OCI-LY3 (cell line): ENCODE data around the gene SH2B2.
"Not testable (repeated sequence)": the region's sequence is repeated elsewhere in the genome, so short reads cannot be mapped to it uniquely, and the experiment has no call there.

Experiments
- H2AFZ ChIP-seq: fragments of 200-600, 300-600 bp; shearing (Covaris generic); 2 replicates; pipeline ENCODE4 v1.6.0; 2014; ENCODE audit warnings: antibody characterized with exemption, low read depth, low read length
- H3K27ac ChIP-seq: fragments of 200-600, 300-600 bp; sonication (generic); 2 replicates; pipeline ENCODE4 v1.5.1; 2014; ENCODE audit warnings: mild to moderate bottlenecking, low read length, moderate library complexity, mixed read lengths
- H3K27me3 ChIP-seq: fragments of 200-600, 300-600 bp; sonication (generic); 2 replicates; pipeline ENCODE4 v1.6.1; 2014; ENCODE audit warnings: low read depth, low read length, mixed read lengths
- H3K36me3 ChIP-seq: fragments of 200-600, 300-600 bp; sonication (generic); replicated peaks from 2 replicates; pipeline ENCODE3; 2014; ENCODE audit warnings: low read depth, low read length, mixed read lengths
- H3K4me1 ChIP-seq: fragments of 300-600, 200-600 bp; sonication (generic); 2 replicates; pipeline ENCODE4 v1.6.1; 2014; ENCODE audit warnings: low read length, mixed read lengths
- H3K4me2 ChIP-seq: fragments of 200-600, 300-600 bp; sonication (generic); 2 replicates; pipeline ENCODE4 v1.6.1; 2014; ENCODE audit warnings: low read length, mixed read lengths
- H3K4me3 ChIP-seq: fragments of 300-600, 200-600 bp; sonication (generic); 2 replicates; pipeline ENCODE4 v1.5.1; 2014; ENCODE audit warnings: antibody characterized with exemption, mild to moderate bottlenecking, low read length, moderate library complexity
- H3K79me2 ChIP-seq: fragments of 300-600, 200-600 bp; shearing (Covaris generic); 2 replicates; pipeline ENCODE4 v1.6.1; 2014; ENCODE audit warnings: mild to moderate bottlenecking, low read length, mixed read lengths
- H3K9ac ChIP-seq: fragments of 300-600, 200-600 bp; shearing (Covaris generic); 2 replicates; pipeline ENCODE4 v1.6.0; 2014; ENCODE audit warnings: mild to moderate bottlenecking, low read length, moderate library complexity
- H3K9me3 ChIP-seq: fragments of 200-600, 300-600 bp; shearing (Covaris generic); 2 replicates; pipeline ENCODE4 v1.6.1; 2014; ENCODE audit warnings: low read length, mixed read lengths; ENCODE audit not compliant: insufficient read depth
- H4K20me1 ChIP-seq: fragments of 200-600, 300-600 bp; sonication (generic); 2 replicates; pipeline ENCODE4 v1.6.1; 2016; ENCODE audit warnings: low read length, mixed read lengths; ENCODE audit not compliant: insufficient read depth
- EZH2phosphoT487 ChIP-seq: fragments of 200-600 bp; shearing (Covaris generic); IDR thresholded peaks from 2 replicates; pipeline ENCODE4 v1.6.1; 2018; ENCODE audit warnings: antibody characterized with exemption, mixed run types, low read depth
- TF ChIP-seq, protein P1 (sequence below): fragments of 200-600, 300-600 bp; sonication (generic); IDR thresholded peaks from 2 replicates; pipeline ENCODE4 v1.5.1; 2014; ENCODE audit warnings: antibody characterized with exemption, low read length, low read depth

SH2B2 gene

DNA sequence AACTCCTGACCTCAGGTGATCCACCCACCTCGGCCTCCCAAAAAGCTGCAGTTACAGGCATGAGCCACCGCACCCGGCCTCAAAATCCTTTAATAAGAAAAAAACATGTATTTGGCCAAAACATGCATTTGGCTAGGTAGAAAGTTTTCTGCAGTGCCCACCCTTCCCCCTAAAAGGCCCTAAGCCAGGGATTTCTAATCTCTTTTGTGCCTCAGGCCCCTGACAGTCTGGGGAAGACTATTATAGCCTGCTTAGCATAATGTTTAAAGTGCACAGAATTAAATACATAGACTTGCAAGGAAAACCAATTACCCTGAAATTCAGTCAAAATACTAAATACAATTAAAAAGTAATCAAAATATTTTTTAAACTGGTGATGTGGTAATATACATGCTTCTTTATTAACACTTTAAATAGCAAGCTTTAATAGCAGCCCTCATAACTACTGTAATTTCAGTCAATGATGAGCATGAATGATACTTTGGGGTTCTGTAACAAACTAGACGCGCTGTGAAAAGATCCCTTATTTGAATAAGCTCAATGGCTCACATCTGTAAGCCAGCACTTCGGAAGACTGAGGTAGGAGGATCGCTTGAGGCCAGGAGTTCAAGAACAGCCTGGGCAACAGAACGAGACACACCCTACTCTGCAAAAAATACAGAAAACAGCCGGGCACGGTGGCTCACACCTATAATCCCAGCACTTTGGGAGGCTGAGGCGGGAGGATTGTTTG lies 39.7 kb downstream of the SH2B2 start:
- H3K4me3 ChIP-seq, result no peak overlapping the region
- H3K27me3 ChIP-seq, result peaks cover 3% of the 10 kb centered on the region; the same call in 1 of the 2 replicates
- no peaks in the 10 kb centered on the region for H4K20me1 ChIP-seq
- H2AFZ ChIP-seq, result no peak overlapping the region
- no peaks in the 10 kb centered on the region for H3K36me3 ChIP-seq
- H3K4me2 ChIP-seq, result no peak overlapping the region
- H3K27ac ChIP-seq, result no peak overlapping the region
- H3K9me3 ChIP-seq, result peaks cover 3% of the 10 kb centered on the region; the same call in 1 of the 2 replicates
- TF ChIP-seq, protein P1, sequence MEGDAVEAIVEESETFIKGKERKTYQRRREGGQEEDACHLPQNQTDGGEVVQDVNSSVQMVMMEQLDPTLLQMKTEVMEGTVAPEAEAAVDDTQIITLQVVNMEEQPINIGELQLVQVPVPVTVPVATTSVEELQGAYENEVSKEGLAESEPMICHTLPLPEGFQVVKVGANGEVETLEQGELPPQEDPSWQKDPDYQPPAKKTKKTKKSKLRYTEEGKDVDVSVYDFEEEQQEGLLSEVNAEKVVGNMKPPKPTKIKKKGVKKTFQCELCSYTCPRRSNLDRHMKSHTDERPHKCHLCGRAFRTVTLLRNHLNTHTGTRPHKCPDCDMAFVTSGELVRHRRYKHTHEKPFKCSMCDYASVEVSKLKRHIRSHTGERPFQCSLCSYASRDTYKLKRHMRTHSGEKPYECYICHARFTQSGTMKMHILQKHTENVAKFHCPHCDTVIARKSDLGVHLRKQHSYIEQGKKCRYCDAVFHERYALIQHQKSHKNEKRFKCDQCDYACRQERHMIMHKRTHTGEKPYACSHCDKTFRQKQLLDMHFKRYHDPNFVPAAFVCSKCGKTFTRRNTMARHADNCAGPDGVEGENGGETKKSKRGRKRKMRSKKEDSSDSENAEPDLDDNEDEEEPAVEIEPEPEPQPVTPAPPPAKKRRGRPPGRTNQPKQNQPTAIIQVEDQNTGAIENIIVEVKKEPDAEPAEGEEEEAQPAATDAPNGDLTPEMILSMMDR, result no peak
- no peak for TF ChIP-seq EZH2phosphoT487
- no peaks in the 10 kb centered on the region for H3K79me2 ChIP-seq
- no peaks in the 10 kb centered on the region for H3K4me1 ChIP-seq
- no peak overlapping the region for H3K9ac ChIP-seq

DNA sequence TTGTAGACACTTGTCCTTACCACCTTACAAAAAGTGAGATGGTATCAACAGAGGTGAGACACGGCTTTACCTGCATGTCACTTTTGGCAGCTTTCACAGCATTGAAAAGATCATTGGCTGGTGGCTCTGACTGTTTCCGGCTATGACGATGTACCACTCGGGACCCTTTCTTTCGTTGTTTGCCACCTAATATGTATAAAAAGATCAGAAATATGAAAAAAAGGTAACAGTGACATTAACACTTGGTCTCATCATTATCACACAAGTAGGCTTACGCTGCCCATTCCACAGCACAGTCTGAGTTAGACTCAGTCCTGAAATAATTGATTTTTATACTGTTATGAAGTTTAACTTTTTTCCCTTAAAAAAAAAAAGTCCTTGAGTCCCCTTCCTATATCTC lies 40.5 kb downstream of the SH2B2 start:
- not testable (repeated sequence) for H3K79me2 ChIP-seq, H3K4me3 ChIP-seq, H4K20me1 ChIP-seq, H3K36me3 ChIP-seq, H3K4me1 ChIP-seq, H3K9ac ChIP-seq, H2AFZ ChIP-seq, H3K9me3 ChIP-seq, H3K27me3 ChIP-seq, H3K4me2 ChIP-seq, H3K27ac ChIP-seq

DNA sequence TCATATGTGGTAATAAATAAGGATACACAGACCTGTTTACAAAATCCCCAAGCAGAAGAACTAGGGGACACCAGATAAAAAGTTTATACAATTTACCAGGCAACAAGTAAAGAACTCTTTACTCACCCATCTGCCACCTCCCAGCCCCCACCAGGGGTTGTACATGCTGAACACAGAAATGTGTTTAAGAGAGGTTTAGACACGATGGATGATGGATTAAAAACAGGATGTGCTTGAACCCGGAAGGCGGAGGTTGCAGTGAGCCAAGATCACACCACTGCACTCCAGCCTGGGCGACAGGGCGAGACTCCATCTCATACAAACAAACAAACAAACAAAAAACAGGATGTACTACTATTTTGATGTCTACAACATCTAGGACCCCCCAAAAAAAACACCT lies 42.2 kb downstream of the SH2B2 start:
- H3K4me1 ChIP-seq, H4K20me1 ChIP-seq, H3K9ac ChIP-seq, H3K27ac ChIP-seq, H3K4me2 ChIP-seq, H3K4me3 ChIP-seq, H3K27me3 ChIP-seq, H3K9me3 ChIP-seq, H2AFZ ChIP-seq, H3K36me3 ChIP-seq, H3K79me2 ChIP-seq: not testable (repeated sequence)

DNA sequence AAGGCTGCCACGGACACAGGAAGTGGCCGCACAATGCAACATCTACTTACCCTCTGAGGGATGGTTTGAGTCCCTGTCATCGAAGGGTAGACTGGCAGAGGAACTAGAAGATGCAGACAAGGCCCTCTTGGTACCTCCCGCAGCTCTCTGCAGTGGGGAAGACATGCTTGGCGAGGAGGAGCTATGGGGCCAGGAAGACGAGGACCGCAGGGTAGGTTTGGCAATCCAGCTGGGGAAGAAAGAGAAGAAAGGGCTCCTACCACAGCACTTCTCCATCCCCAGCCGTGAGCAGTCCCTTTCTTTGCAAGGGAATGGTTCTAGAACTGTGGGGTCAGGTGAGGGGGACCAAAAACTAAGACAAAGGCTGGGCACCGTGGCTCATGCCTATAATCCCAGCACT lies 42.7 kb downstream of the SH2B2 start:
- H3K9me3 ChIP-seq, H3K36me3 ChIP-seq, H4K20me1 ChIP-seq, H3K27me3 ChIP-seq, H2AFZ ChIP-seq, H3K4me2 ChIP-seq, H3K4me3 ChIP-seq, H3K9ac ChIP-seq, H3K4me1 ChIP-seq, H3K27ac ChIP-seq, H3K79me2 ChIP-seq: not testable (repeated sequence)

DNA sequence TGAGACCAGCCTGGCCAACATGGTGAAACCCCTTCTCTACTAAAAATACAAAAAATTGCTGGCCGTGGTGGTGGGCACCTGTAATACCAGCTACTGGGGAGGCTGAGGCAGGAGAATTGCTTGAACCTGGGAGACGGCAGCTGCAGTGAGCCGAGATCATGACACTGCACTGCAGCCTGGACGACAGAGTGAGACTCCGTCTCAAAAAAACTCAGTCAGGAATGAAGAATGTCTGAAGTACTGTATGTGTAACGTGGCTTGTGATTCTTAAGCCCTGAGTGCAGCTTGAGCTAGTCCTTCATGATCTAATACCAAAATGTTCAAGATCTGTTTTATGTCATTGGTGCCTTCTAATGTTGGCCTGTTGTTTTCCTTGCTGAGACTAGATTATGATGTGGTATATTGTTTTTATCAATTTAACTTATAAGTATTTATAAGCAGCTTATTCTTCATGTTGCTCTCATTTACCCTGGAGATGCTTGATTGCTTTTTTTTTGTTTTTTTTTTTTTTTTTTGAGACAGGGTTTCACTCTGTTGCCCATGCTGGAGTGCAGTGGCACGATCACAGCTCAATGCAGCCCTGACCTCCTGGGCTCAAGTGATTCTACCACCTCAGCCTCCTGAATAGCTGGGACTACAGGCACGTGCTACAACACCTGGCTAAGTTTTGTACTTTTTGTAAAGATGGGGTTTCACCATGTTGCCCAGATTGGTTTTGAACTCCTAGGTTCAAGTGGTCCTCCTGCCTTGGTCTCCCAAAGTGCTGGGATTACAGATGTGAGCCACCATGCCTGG lies 44.2 kb downstream of the SH2B2 start:
- not testable (repeated sequence) for H3K27me3 ChIP-seq, H3K79me2 ChIP-seq, H3K27ac ChIP-seq, H3K4me2 ChIP-seq, H4K20me1 ChIP-seq, H2AFZ ChIP-seq, H3K9me3 ChIP-seq, H3K9ac ChIP-seq, H3K4me3 ChIP-seq, H3K36me3 ChIP-seq, H3K4me1 ChIP-seq

DNA sequence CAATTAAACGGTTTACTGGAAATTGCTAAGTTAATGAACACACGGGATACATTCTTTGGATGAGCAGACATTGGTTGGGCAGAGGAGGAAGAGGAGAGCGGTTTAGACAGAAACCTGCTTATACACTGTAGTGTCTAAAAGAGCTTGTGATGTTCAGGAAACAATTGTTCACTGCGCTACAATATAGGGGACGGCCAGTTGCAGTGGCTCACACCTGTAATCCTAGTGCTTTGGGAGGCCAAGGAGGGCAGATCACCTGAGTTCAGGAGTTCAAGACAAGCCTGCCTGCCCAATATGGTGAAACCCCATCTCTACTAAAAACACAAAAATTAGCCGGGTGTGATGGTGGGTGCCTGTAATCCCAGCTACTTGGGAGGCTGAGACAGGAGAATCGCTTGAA lies 48.9 kb downstream of the SH2B2 start:
- not testable (repeated sequence) for H2AFZ ChIP-seq, H3K9ac ChIP-seq, H3K4me1 ChIP-seq, H4K20me1 ChIP-seq, H3K36me3 ChIP-seq, H3K79me2 ChIP-seq, H3K4me3 ChIP-seq, H3K9me3 ChIP-seq, H3K27ac ChIP-seq, H3K27me3 ChIP-seq, H3K4me2 ChIP-seq

DNA sequence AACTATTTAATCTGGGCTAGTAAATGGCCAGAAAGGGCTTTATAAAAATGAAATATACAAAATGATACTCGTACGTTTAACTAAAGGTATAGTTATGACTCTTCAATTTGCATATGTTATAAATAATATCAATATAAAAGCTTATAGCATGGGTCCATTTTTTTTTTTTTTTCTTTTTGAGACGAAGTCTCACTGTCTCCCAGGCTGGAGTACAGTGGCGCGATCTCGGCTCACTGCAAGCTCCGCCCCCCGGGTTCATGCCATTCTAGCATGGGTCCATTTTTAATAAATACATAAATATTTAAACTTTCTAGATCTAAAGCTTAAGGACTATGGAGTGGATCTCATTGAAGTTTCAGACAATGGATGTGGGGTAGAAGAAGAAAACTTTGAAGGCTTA lies 50.3 kb downstream of the SH2B2 start:
- H3K4me3 ChIP-seq, result peak overlapping the region; percentile 73
- H3K4me1 ChIP-seq, H3K79me2 ChIP-seq, H3K36me3 ChIP-seq, H3K27me3 ChIP-seq, H4K20me1 ChIP-seq, H3K9me3 ChIP-seq: not testable (repeated sequence)
- H3K9ac ChIP-seq, result peak overlapping the region; percentile 68
- H3K27ac ChIP-seq, result peak overlapping the region; percentile 63
- peak overlapping the region; percentile 63; the same call in 1 of the 2 replicates for H2AFZ ChIP-seq
- peak overlapping the region; percentile 82 for H3K4me2 ChIP-seq

DNA sequence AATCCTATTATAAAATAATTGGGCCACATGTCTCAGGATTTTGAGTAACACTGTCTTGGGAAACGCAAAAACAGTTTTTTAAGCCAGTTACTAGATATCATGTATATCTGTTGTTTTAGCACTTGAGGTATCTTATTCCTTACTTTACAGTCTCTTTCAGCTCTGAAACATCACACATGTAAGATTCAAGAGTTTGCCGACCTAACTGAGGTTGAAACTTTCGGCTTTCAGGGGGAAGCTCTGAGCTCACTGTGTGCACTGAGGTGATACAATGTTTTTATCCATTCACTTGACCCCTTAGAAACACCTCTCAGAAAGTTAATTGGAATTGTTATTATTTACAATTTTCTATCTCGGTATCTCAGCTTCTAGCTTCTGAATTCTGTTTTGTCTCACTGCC lies 50.8 kb downstream of the SH2B2 start:
- H3K9ac ChIP-seq, result peak overlapping the region; percentile 68
- H3K27me3 ChIP-seq, H3K9me3 ChIP-seq, H4K20me1 ChIP-seq, H3K4me1 ChIP-seq, H3K36me3 ChIP-seq, H3K79me2 ChIP-seq: not testable (repeated sequence)
- H3K4me2 ChIP-seq, result peak overlapping the region; percentile 82
- peak overlapping the region; percentile 73 for H3K4me3 ChIP-seq
- peak overlapping the region; percentile 63; the same call in 1 of the 2 replicates for H2AFZ ChIP-seq
- peak overlapping the region; percentile 63 for H3K27ac ChIP-seq
